ENCODE results near the gene SHROOM3. TPM values are rescaled to one million over a fixed set of nuclear protein-coding genes. Genes with fewer than 3 reads are reported as not detected.

Gene SHROOM3
- total RNA-seq, 1 experiment from 2014 or later: 22.8 TPM

DNA sequence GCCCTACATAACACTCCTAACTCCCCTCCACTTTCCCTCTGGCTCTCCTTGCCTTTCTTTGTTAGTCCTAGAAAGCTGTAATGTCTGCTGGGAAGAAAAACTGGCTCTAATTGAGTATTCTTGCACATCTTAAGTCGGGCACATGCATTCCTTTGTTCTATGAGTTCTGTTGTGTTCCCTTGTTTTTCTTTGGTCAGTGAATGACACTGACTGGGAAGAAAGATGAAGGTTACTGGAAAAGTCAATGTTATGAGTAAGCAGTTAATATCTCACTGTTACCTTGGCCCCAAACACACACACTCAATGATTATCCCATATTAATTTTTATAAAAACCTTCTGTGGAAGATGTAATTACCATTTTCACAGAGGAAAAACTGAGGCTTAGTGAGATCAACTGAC, 247.0 kb downstream of the SHROOM3 start:
- no peak overlapping the region for H3K27ac ChIP-seq
- no peaks in the 10 kb centered on the region for H3K4me1 ChIP-seq
- H3K9me3 ChIP-seq (replicated peaks): no peaks in the 10 kb centered on the region

DNA sequence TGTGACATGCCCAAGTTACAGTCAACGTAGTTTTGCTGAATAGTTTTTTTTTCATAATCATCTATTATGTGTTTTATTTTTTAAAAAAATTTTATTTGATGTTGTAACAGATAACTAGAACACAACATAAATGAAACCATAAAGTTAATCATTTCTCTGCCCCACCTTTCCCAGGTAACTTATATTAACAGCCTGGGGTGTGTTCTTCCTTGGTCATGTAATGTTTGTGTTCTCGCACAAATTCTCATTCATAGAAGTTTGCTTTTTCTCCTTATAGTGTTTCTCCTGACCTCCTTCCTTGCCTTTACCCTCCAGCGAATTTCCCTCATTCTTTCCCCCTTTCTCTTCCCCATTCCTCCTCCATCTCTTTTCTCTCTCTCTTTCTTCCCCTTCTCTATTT, 248.1 kb downstream of the SHROOM3 start:
- H3K27me3 ChIP-seq: no peaks in the 10 kb centered on the region
- H3K4me1 ChIP-seq: no peaks in the 10 kb centered on the region
- no peak overlapping the region for H3K27ac ChIP-seq
- no peaks in the 10 kb centered on the region for H3K9me3 ChIP-seq (replicated peaks)
- H3K4me3 ChIP-seq: no peak overlapping the region
- no peak for DNase-seq
- H3K36me3 ChIP-seq: no peaks in the 10 kb centered on the region

More for the DNA sequence above, 247.0 kb downstream of the SHROOM3 start:
- no peak overlapping the region for H3K4me3 ChIP-seq
- no peak for DNase-seq
- H3K27me3 ChIP-seq: no peaks in the 10 kb centered on the region
- no peaks in the 10 kb centered on the region for H3K36me3 ChIP-seq

DNA sequence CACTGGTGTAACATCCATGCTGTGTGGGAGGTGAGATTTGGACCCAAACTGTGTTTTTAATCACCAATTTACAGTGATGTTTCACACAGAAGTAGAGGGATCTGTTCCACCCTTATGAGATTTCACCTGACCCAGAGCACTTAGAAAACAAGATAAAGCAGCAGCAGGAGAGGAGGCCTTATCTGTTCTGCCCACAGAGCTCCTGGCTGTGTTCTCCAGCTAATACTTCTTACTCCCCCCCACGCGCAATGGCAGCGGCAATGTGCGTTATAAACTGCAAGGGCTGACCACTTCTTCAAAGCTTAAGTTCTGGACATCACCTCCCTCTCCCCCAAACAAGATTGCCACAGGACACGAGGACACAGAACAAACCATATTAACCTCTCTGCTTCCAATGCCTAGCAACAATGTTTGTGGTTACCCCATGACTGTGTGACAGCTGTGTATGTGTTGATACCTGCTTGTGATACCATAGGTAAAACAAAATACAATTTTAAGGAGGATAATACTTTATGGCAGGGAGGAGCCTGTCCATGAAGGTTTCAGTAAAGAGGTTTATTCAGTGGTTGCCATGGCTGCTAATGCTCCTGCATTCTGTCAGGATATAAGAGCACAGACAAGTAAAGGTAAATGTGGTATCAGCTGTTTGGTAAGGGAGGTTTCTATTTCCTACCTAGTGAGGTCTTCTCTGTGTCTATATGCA, 252.9 kb downstream of the SHROOM3 start:
- Histone ChIP-seq H3K4me1 (peaks cover 5% of the 10 kb centered on the region; the same call in 1 of the 2 replicates), H3K4me3 (no peak overlapping the region; the same call in 1 of the 2 replicates), H3K27me3 (no peaks in the 10 kb centered on the region), H3K36me3 (no peaks in the 10 kb centered on the region), H3K27ac (no peak overlapping the region), H3K9me3 (replicated peaks) (no peaks in the 10 kb centered on the region)
- DNase-seq: no peak

DNA sequence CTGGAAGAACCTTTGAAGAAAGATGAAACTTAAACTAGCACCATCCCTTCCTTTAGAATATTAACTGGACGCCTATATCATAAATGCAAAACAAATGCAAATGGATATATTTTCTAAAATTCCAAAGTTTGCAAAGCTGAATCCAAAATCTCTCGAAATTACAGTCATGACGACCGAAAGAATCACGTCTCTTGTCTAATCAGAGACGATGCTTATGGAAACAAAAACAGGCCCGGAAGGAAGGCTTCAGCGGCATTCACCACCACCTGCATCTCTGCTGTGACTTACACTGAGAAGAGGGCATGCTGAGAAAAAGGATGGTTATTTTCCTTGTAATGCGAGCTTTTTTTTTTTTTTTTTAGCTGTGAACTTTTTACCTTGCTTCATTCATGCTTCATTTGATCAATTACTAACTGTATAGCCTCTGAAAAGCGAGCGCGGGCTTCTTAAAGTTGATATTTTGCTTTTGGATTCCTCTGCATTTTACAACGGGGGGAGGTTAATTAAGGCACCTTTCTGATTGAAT, 253.7 kb downstream of the SHROOM3 start:
- Histone ChIP-seq H3K4me3 (peak overlapping the region; percentile 78), H3K27me3 (no peaks in the 10 kb centered on the region), H3K36me3 (no peaks in the 10 kb centered on the region), H3K4me1 (peaks cover 5% of the 10 kb centered on the region; the same call in 1 of the 2 replicates), H3K9me3 (replicated peaks) (no peaks in the 10 kb centered on the region), H3K27ac (peak overlapping the region; percentile 49; the same call in 1 of the 2 replicates)
- DNase-seq: peak in 1 of 2 experiments; percentile 53

DNA sequence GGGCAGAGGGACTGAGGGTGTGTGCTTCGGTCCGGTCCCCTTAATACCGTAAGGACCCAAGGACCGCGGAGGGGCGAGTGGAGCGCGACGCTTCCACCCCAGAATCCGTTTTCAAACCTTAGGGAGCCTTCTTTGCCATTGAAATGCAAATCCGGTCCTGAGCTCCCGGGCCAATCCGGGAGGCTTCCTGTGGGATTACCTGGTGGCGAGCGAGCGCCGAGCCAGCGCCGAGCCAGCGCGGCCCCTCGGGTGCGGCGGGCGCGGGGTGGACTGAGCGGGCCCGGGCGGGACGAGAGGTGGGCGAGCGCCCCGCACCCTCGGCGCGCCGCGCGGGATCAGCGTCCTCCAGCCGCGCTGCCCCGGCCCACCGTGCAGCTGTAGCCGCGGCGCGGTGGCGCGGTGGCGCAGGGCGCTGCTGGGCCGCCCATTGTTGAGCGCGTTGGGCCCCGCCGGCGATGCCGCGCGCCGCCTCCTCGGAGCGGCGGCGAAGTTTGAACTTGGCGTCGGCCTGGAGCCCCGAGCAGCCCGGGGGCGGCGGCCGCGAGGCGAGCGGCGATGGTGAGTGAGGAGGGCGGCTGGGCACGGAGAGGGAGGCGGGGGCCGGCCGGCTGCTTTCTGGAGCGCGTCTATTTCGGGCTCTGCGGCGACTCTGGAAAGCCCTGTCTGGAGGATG, 254.3 kb downstream of the SHROOM3 start:
- H3K9me3 ChIP-seq (replicated peaks): no peaks in the 10 kb centered on the region
- peak overlapping the region; percentile 59 for H3K27ac ChIP-seq
- no peaks in the 10 kb centered on the region for H3K36me3 ChIP-seq
- peak; percentile 72 to 77 for DNase-seq
- H3K4me3 ChIP-seq: peak overlapping the region; percentile 78
- H3K4me1 ChIP-seq: peaks cover 9% of the 10 kb centered on the region
- no peaks in the 10 kb centered on the region for H3K27me3 ChIP-seq

DNA sequence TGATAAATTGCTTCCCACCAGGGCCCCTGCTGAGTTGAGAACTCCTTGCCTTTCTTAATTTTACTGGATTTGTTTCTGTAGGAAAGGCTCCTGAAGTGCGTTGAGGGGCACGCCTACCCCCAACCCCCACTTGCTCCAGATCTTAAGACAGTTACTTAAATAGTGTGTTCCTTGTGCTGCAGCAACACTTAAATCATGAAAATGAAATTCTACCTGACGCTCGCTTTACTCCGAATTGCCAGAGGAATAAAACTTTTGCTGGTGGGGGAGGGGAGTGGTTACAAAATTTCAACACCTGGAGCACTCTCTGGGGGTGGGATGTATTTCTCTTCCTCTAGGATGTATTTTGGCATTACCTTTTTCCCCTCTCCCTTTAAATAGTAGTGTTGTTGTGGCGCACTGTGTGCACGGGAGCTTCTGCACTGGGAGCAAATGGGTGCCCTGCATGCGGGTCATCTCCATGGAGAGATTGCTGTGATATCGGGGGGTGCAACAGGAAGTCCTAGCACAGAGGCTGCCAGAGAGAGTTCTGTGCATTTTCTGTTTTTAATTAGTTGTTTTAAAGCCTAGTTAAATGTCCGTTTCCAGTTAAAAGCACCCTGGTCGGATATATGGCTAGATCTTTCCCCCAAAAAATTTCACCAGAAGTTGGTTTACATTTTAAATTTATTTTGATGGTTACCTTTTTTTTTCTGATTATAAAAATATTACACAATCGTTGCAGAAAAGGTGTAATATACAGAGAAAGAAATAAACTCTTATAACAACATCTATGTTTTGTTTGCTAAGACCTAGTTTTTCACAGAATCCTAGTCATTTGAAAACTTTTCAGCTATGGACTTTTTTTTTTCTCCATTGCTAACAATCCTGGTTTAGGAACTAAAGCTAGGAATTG, 255.2 kb downstream of the SHROOM3 start:
- Histone ChIP-seq H3K36me3 (no peaks in the 10 kb centered on the region), H3K4me1 (peaks cover 15% of the 10 kb centered on the region), H3K27ac (peak overlapping the region; percentile 59), H3K9me3 (replicated peaks) (no peaks in the 10 kb centered on the region), H3K4me3 (peak overlapping the region; percentile 78), H3K27me3 (no peaks in the 10 kb centered on the region)
- peak; percentile 56 to 68 for DNase-seq

DNA sequence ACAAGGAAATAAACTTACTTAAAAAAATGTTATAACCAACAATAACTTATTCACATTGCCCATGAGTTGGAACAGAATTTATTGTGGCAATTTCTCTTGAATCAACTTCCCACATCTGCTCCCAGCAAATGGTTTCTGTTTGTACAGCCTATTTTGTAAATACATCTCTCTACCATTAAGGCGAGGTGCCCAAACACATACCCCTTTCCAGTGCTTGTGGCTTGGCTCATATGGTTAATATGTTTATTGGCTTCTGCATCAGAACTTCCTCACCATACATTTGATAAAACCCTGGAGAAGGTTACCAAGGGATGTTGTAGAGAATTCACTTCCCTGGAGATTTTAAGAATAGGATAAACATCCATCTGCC, 255.9 kb downstream of the SHROOM3 start:
- Histone ChIP-seq H3K27ac (no peak overlapping the region), H3K27me3 (no peaks in the 10 kb centered on the region), H3K4me1 (peaks cover 20% of the 10 kb centered on the region), H3K9me3 (replicated peaks) (no peaks in the 10 kb centered on the region), H3K36me3 (no peaks in the 10 kb centered on the region), H3K4me3 (peak overlapping the region; percentile 78; the same call in 1 of the 2 replicates)
- DNase-seq: no peak

DNA sequence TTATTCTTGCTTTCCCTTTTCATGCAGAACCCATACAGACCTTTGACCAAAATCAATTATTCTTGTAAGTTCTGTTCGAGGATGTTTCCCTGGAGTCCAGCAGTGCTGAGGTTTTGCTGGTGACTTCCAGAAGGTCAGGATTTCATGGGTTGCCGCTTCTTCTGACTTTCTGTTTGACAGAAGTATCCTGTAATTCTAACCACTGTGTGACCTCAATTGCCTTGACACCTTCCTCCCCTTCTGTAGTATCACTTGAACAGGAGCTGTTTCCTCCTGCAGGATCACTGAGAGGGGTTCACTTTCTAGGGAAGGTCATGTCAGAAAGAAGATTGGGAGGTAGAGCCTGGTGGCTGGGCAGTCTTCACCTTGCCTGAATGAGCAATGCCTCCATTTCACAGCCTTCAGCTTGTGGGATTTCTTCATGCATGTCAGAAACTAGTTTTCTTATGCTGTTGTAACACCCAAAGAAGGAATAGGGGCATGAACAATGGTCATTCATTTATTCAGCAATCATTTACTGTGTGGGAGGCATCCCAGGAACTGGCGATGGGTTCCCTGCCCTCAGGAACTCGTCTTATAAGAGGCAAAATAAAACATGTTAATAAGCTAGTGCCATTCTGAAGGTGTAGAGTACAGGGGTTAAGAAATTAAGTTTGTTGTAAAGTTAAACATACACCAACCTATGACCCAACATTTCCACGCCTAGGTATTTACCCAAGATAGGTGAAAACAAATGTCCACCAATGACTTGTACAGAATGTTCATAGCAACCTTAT, 257.0 kb downstream of the SHROOM3 start:
- no peaks in the 10 kb centered on the region for H3K36me3 ChIP-seq
- H3K4me3 ChIP-seq: no peak overlapping the region
- H3K9me3 ChIP-seq (replicated peaks): no peaks in the 10 kb centered on the region
- DNase-seq: no peak
- H3K27me3 ChIP-seq: no peaks in the 10 kb centered on the region
- H3K4me1 ChIP-seq: peaks cover 31% of the 10 kb centered on the region
- no peak overlapping the region for H3K27ac ChIP-seq

DNA sequence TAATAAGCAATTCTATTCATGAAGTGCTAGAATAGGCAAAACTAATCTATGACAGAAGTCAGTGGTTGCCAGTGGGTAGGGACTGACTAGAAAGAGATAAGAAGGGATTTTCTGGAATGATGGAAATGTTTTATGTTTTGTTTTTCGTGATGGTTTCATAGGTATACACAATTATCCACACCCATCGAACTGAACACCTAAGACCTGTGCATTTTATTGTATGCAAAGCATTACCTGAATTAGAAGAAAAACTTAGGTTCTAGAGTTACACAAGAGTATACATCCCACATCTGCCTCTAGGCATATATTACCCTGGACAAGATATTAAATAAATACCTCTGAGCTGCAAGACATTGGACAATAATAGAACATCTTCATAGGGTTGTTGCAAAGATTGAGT, 257.7 kb downstream of the SHROOM3 start:
- Histone ChIP-seq H3K27me3 (no peaks in the 10 kb centered on the region), H3K9me3 (replicated peaks) (no peaks in the 10 kb centered on the region), H3K4me1 (peaks cover 39% of the 10 kb centered on the region), H3K4me3 (no peak overlapping the region), H3K27ac (no peak overlapping the region), H3K36me3 (no peaks in the 10 kb centered on the region)
- no peak for DNase-seq

DNA sequence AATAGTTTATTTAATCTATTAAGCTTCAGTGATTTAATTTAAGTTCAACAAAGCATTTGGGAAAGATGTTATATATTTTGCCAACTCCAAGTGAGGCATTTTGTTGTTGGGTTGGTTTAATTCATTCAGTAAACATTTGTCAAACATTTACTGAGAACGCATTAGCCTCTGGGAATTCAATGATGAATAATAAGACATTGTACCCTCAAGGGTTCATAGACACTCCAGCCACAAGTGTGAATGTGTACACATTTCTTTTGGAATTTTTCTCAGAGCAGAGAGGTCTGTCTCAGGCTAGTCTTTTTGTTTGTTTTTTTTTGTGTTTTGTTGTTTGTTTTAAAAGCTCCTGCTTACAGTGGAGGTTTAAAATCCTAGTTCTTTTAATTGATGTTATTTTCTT, 259.0 kb downstream of the SHROOM3 start:
- no peaks in the 10 kb centered on the region for H3K36me3 ChIP-seq
- no peak overlapping the region for H3K27ac ChIP-seq
- H3K4me1 ChIP-seq: peaks cover 52% of the 10 kb centered on the region
- DNase-seq: no peak
- no peaks in the 10 kb centered on the region for H3K9me3 ChIP-seq (replicated peaks)
- H3K27me3 ChIP-seq: no peaks in the 10 kb centered on the region
- H3K4me3 ChIP-seq: no peak overlapping the region

DNA sequence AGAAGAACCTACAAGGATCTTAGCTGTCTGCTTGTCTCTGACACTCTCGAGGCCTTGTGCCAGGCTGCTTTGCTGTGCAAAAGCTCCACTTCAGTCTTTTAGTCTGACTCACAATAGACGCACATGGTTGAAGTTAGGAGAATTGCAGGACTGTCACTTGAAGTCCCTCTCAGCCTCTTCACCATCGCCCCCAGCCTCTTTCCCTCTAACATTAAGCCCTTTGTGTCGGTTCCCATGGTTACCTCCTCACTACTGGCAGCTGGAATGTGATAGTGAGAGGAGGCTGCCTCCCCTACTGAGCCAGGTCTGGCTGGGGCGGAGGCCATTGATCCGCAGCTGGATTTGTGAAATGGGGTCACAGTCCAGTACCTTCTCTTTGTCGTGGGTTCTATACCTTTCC, 261.1 kb downstream of the SHROOM3 start:
- H3K27me3 ChIP-seq: no peaks in the 10 kb centered on the region
- H3K36me3 ChIP-seq: no peaks in the 10 kb centered on the region
- H3K4me3 ChIP-seq: no peak overlapping the region
- DNase-seq: peak; percentile 57 to 70
- peaks cover 50% of the 10 kb centered on the region for H3K4me1 ChIP-seq
- no peaks in the 10 kb centered on the region for H3K9me3 ChIP-seq (replicated peaks)
- no peak overlapping the region for H3K27ac ChIP-seq

DNA sequence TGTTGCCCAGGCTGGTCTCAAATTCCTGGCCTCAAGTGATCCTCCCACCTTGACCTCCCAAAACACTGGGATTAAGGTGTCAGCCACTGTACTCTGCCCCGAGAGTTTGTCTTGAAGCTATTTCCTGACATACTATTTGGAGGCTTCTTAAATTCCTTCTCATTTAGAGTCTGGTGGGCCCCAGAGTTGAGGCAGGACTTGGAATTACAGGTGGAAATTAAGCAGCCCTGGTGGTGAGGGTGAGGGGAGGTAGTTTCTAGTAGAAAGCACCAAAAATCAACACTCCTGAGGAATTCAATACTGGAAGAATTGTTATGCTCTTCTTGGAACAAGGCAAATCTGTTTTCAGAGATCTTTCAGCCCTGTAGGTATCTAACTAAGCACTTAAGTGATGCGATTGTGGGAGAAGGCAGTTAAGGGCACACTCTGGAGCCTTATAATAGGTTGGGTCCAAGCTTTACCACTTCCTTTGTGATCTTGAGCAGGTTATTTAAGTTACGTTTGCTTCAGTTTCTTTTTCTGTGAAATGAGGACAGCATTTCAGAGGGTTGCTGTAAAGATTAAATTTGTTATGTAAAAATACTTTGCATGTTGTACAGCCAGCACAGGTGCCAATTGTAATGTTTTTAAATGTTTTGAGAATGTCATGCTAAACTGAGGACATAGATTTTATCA, 262.2 kb downstream of the SHROOM3 start:
- Histone ChIP-seq H3K4me3 (no peak overlapping the region), H3K4me1 (peaks cover 51% of the 10 kb centered on the region), H3K27me3 (no peaks in the 10 kb centered on the region), H3K9me3 (replicated peaks) (no peaks in the 10 kb centered on the region), H3K36me3 (no peaks in the 10 kb centered on the region), H3K27ac (peak overlapping the region; percentile 49; the same call in 1 of the 2 replicates)
- DNase-seq: no peak

DNA sequence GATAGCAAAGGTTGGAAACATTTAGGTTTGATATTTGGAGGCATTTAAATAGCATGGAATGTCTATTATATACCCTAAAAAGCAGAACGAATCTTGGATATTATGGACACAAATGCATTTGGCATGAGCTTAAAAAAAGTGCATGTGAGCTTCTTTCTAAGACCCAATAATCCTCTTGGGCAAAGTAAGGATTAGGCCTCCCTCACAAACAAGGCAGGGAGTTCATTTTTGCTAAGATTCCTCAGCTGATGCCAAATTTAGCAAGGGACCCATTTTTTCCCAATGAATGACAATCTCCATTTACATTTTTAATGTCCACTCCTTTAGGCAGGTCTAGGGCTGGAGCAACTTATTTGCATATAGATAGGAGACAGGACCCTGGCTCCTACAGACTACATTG, 263.1 kb downstream of the SHROOM3 start:
- DNase-seq: peak in 1 of 2 experiments; percentile 75
- H3K36me3 ChIP-seq: no peaks in the 10 kb centered on the region
- no peaks in the 10 kb centered on the region for H3K9me3 ChIP-seq (replicated peaks)
- H3K4me1 ChIP-seq: peaks cover 58% of the 10 kb centered on the region
- H3K4me3 ChIP-seq: no peak overlapping the region
- H3K27ac ChIP-seq: peak overlapping the region; percentile 49; the same call in 1 of the 2 replicates
- H3K27me3 ChIP-seq: no peaks in the 10 kb centered on the region
